Transverse colon (tissue), 4 donors: ENCODE data around the gene GBP6.

Experiments
- EP300 ChIP-seq: sonication (generic); formaldehyde crosslinking; IDR thresholded peaks from one replicate; pipeline ENCODE4 v1.6.1; 2017; ENCODE audit warnings: antibody characterized with exemption, low read depth
- POLR2A ChIP-seq: fragments of 450-650 bp; IDR thresholded peaks from one replicate; pipeline ENCODE4 v1.6.1; 2016; ENCODE audit warnings: antibody characterized with exemption, mild to moderate bottlenecking, moderate library complexity
- POLR2AphosphoS5 ChIP-seq, 3 donors: sonication (generic); formaldehyde crosslinking; IDR thresholded peaks; one replicate each; pipeline ENCODE4 v1.6.1; 2016; ENCODE audit warnings: antibody characterized with exemption in 3 of 3
- TF ChIP-seq, protein P1 (sequence below), 5 experiments: fragments of 200-600 bp in 3 of 5; fragments of 450-650 bp in 2 of 5; sonication (generic) in 3 of 5; IDR thresholded peaks; 1 replicate in 2 of 5; 2 replicates in 3 of 5; pipeline ENCODE4 v1.5.1; 2016 to 2017; ENCODE audit warnings: antibody characterized with exemption in 5 of 5, inconsistent platforms in 3 of 5, mild to moderate bottlenecking in 2 of 5, moderate library complexity in 1 of 5

DNA sequence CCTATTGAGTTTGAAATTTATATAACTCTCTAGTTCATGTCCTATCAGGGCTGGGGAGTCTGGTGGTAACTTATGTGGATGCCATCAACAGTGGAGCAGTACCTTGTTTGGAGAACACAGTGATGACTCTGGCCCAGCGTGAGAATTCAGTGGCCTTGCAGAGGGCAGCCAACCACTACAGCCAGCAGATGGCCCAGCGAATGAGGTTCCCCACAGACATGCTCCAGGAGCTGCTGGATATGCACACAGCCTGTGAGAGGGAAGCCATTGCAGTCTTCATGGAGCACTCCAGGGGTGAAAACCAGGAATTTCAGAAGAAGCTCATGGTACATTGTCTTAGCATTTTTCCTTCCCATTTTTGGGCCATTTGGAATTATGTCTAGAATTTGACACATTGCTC, 32.0 kb upstream of the GBP6 start:
- TF ChIP-seq, protein P1, sequence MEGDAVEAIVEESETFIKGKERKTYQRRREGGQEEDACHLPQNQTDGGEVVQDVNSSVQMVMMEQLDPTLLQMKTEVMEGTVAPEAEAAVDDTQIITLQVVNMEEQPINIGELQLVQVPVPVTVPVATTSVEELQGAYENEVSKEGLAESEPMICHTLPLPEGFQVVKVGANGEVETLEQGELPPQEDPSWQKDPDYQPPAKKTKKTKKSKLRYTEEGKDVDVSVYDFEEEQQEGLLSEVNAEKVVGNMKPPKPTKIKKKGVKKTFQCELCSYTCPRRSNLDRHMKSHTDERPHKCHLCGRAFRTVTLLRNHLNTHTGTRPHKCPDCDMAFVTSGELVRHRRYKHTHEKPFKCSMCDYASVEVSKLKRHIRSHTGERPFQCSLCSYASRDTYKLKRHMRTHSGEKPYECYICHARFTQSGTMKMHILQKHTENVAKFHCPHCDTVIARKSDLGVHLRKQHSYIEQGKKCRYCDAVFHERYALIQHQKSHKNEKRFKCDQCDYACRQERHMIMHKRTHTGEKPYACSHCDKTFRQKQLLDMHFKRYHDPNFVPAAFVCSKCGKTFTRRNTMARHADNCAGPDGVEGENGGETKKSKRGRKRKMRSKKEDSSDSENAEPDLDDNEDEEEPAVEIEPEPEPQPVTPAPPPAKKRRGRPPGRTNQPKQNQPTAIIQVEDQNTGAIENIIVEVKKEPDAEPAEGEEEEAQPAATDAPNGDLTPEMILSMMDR (IDR thresholded peaks at IDR 0.05), result no peak
- TF ChIP-seq EP300 (no peak), POLR2A (no peak), POLR2AphosphoS5 (IDR thresholded peaks at IDR 0.05) (no peak)
